Hepatocyte (in vitro differentiated cells): ENCODE data around the gene AGRP. TPM values are rescaled to one million over a fixed set of nuclear protein-coding genes. Genes with fewer than 3 reads are reported as not detected.

Experiments
- DNase-seq: peaks from one replicate; pipeline ENCODE4 v3.0.0-alpha.2; 2016; ENCODE audit warnings: low spot score
- H2AFZ ChIP-seq: fragments of 200-600 bp; sonication (generic); 2 replicates; pipeline ENCODE4 v1.6.0; 2016; ENCODE audit warnings: antibody characterized with exemption, mild to moderate bottlenecking
- H3K27ac ChIP-seq: fragments of 200-600 bp; sonication (generic); 2 replicates; pipeline ENCODE4 v1.5.1; 2016; ENCODE audit warnings: mild to moderate bottlenecking
- H3K27me3 ChIP-seq: fragments of 200-600 bp; sonication (generic); 2 replicates; pipeline ENCODE4 v1.6.1; 2016
- H3K36me3 ChIP-seq: fragments of 200-600 bp; sonication (generic); replicated peaks from 2 replicates; pipeline ENCODE4 v1.5.1; 2016; ENCODE audit warnings: low read depth; ENCODE audit not compliant: insufficient read depth
- H3K4me1 ChIP-seq: fragments of 200-600 bp; sonication (generic); 2 replicates; pipeline ENCODE4 v1.5.1; 2016; ENCODE audit warnings: mild to moderate bottlenecking, moderate library complexity; ENCODE audit not compliant: insufficient read depth
- H3K4me2 ChIP-seq: fragments of 200-600 bp; sonication (generic); 2 replicates; pipeline ENCODE4 v1.6.0; 2016
- H3K4me3 ChIP-seq: fragments of 200-600 bp; sonication (generic); 2 replicates; pipeline ENCODE4 v1.5.1; 2016; ENCODE audit warnings: mild to moderate bottlenecking
- H3K79me2 ChIP-seq: fragments of 200-600 bp; sonication (generic); 2 replicates; pipeline ENCODE4 v1.6.0; 2017; ENCODE audit warnings: mild to moderate bottlenecking
- H3K9me2 ChIP-seq: fragments of 200-600 bp; sonication (generic); replicated peaks from 2 replicates; pipeline ENCODE4 v1.6.0; 2017; ENCODE audit warnings: mild to moderate bottlenecking; ENCODE audit not compliant: insufficient read depth
- H3K9me3 ChIP-seq: fragments of 200-600 bp; sonication (generic); 2 replicates; pipeline ENCODE4 v1.5.1; 2016; ENCODE audit warnings: low read depth, mild to moderate bottlenecking
- H4K20me1 ChIP-seq: fragments of 200-600 bp; sonication (generic); 2 replicates; pipeline ENCODE4 v1.6.0; 2016; ENCODE audit warnings: mild to moderate bottlenecking; ENCODE audit not compliant: insufficient read depth, poor library complexity, severe bottlenecking
- CTCF ChIP-seq: fragments of 200-600 bp; sonication (generic); IDR thresholded peaks from 2 replicates; pipeline ENCODE4 v1.5.1; 2016; ENCODE audit warnings: antibody characterized with exemption, mild to moderate bottlenecking; ENCODE audit not compliant: poor library complexity
- EZH2 ChIP-seq: fragments of 200-600 bp; sonication (generic); IDR thresholded peaks from 2 replicates; pipeline ENCODE4 v1.6.1; 2016; ENCODE audit warnings: antibody characterized with exemption, mild to moderate bottlenecking, borderline replicate concordance
- EZH2phosphoT487 ChIP-seq: fragments of 200-600 bp; sonication (generic); IDR thresholded peaks from one replicate; pipeline ENCODE4 v1.6.1; 2018; ENCODE audit warnings: antibody characterized with exemption, mild to moderate bottlenecking, low read depth, moderate library complexity; ENCODE audit not compliant: unreplicated experiment, severe bottlenecking
- WGBS: methylation state at CpG from one replicate; pipeline ENCODE4 v1.1.6; 2016; ENCODE audit warnings: low lambda C conversion rate; ENCODE audit errors: missing lambda C conversion rate; 5-methylcytosine and 5-hydroxymethylcytosine counted together
- polyA plus RNA-seq: library from polyadenylated mRNA; unstranded; fragments of >200 nt; fragmentation: Nextera tagmentation; extraction: Ambion mirVana; gene quantifications from 2 replicates; pipeline ENCODE4 v1.2.1, GENCODE V29; 2016
- total RNA-seq: library from RNA; depleted of rRNA; stranded (reverse); fragments of >200 nt; gene quantifications from 2 replicates; pipeline ENCODE4 v1.2.3, GENCODE V29; 2014

Gene AGRP
- total RNA-seq (1.9 TPM in 1 of 2 replicates, not detected in the other), polyA plus RNA-seq (0.93 and 2.3 TPM in 2 replicates)

GRCh38 chr16:67483150-67483549 is at the start of gene AGRP:
Gene AGRP (minus strand): TSS chr16:67483547. CDS start chr16:67483398, 149 bp downstream.
- no peak for DNase-seq
- H3K9me2 ChIP-seq, result no peaks in the 10 kb centered on the region
- H3K9me3 ChIP-seq, result no peaks in the 10 kb centered on the region
- no peak for TF ChIP-seq EZH2
- no peak for TF ChIP-seq EZH2phosphoT487
- no peak for TF ChIP-seq CTCF
- peaks cover 31% of the 10 kb centered on the region for H3K79me2 ChIP-seq
- H3K27me3 ChIP-seq, result no peaks in the 10 kb centered on the region
- no peak within 1 kb of the TSS for H3K4me3 ChIP-seq
- 93% methylated on average over 6 of the region's 6 CpGs for WGBS
- H3K27ac ChIP-seq, result no peak within 1 kb of the TSS
- peaks cover 20% of the 10 kb centered on the region for H3K4me1 ChIP-seq
- no peak within 1 kb of the TSS for H2AFZ ChIP-seq
- peaks cover 12% of the 10 kb centered on the region for H4K20me1 ChIP-seq
- H3K36me3 ChIP-seq, result no peaks in the 10 kb centered on the region
- H3K4me2 ChIP-seq, result peak within 1 kb of the TSS; percentile 80

GRCh38 chr16:67531247-67531646 is 47.9 kb upstream of the AGRP start:
- Histone ChIP-seq H3K27me3 (no peaks in the 10 kb centered on the region), H3K9me2 (no peaks in the 10 kb centered on the region), H3K4me3 (no peak overlapping the region), H3K4me2 (peak overlapping the region; percentile 96), H3K79me2 (peaks cover 33% of the 10 kb centered on the region), H3K36me3 (no peaks in the 10 kb centered on the region), H2AFZ (no peak overlapping the region), H3K4me1 (peaks cover 24% of the 10 kb centered on the region), H3K27ac (no peak overlapping the region), H3K9me3 (no peaks in the 10 kb centered on the region), H4K20me1 (peaks cover 15% of the 10 kb centered on the region)
- TF ChIP-seq CTCF (no peak), EZH2phosphoT487 (no peak), EZH2 (no peak)
- WGBS, result 94% methylated on average over 4 of the region's 4 CpGs
- DNase-seq, result no peak

- DNase-seq, result peak; percentile 83
- Histone ChIP-seq H3K4me3 (peak overlapping the region; percentile 91), H3K4me2 (peak overlapping the region; percentile 96), H3K27ac (peak overlapping the region; percentile 76), H3K79me2 (peaks cover 33% of the 10 kb centered on the region), H3K4me1 (peaks cover 24% of the 10 kb centered on the region), H3K27me3 (no peaks in the 10 kb centered on the region), H3K36me3 (no peaks in the 10 kb centered on the region), H3K9me2 (no peaks in the 10 kb centered on the region), H2AFZ (peak overlapping the region; percentile 73), H4K20me1 (peaks cover 11% of the 10 kb centered on the region), H3K9me3 (no peaks in the 10 kb centered on the region)
- TF ChIP-seq CTCF (no peak), EZH2phosphoT487 (no peak), EZH2 (no peak)
- 13% methylated on average over 26 of the region's 48 CpGs for WGBS
Measured at GRCh38 chr16:67530013-67530939, 46.9 kb upstream of the AGRP start.
